ENCODE results near the gene COPS2.

DNA sequence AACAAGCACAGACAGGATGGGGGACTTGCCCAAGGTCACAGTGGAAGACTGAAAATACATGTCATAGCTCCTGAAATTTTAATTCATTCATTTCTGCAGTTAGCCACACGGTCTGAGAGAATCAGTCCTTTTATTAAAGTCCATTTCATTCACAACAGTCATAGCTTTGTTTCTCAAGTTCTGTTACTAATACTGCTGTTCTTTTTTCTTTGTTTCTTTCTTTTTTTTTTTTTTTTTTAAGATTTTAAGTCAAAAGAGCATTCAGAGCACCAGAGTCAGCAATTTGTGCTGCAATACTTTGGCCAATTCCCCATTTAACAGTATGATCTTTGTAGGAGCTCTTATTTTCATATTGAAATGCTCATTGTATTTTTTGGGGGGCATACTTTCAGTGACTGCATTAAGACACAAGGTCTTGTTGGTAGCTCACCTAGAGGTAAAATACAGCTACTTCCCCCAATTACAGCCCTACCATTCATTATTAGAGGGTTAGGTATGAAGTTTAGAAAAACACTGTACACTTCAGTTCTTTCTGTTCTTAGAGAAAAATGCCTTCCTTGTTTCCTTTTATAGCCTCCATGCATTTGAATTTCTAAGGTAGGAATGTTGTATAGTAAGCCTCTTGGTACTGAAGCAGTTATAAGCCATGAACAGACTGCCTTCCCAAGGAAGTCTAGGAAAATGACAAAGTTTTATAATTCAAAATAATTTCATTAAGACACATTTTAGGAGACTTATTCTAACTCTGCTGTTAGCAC is 24.2 kb upstream of the COPS2 start:
- TF ChIP-seq, protein P1, sequence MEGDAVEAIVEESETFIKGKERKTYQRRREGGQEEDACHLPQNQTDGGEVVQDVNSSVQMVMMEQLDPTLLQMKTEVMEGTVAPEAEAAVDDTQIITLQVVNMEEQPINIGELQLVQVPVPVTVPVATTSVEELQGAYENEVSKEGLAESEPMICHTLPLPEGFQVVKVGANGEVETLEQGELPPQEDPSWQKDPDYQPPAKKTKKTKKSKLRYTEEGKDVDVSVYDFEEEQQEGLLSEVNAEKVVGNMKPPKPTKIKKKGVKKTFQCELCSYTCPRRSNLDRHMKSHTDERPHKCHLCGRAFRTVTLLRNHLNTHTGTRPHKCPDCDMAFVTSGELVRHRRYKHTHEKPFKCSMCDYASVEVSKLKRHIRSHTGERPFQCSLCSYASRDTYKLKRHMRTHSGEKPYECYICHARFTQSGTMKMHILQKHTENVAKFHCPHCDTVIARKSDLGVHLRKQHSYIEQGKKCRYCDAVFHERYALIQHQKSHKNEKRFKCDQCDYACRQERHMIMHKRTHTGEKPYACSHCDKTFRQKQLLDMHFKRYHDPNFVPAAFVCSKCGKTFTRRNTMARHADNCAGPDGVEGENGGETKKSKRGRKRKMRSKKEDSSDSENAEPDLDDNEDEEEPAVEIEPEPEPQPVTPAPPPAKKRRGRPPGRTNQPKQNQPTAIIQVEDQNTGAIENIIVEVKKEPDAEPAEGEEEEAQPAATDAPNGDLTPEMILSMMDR (IDR thresholded peaks at IDR 0.05), result no peak
- TF ChIP-seq POLR2A (IDR thresholded peaks at IDR 0.05), result no peak
